Measurements from ENCODE around the gene UBP1. TPM values are rescaled to one million over a fixed set of nuclear protein-coding genes. Genes with fewer than 3 reads are reported as not detected.
A peak's percentile ranks its signal among the peaks of the same experiment; 100 is the strongest.

UBP1 gene
- total and polyA plus RNA-seq, 9 of the 15 experiments (the other 6 are each of a cell fraction or from before 2014, with no cell fraction given): 13.6 to 143 (median 79.6) TPM

DNA sequence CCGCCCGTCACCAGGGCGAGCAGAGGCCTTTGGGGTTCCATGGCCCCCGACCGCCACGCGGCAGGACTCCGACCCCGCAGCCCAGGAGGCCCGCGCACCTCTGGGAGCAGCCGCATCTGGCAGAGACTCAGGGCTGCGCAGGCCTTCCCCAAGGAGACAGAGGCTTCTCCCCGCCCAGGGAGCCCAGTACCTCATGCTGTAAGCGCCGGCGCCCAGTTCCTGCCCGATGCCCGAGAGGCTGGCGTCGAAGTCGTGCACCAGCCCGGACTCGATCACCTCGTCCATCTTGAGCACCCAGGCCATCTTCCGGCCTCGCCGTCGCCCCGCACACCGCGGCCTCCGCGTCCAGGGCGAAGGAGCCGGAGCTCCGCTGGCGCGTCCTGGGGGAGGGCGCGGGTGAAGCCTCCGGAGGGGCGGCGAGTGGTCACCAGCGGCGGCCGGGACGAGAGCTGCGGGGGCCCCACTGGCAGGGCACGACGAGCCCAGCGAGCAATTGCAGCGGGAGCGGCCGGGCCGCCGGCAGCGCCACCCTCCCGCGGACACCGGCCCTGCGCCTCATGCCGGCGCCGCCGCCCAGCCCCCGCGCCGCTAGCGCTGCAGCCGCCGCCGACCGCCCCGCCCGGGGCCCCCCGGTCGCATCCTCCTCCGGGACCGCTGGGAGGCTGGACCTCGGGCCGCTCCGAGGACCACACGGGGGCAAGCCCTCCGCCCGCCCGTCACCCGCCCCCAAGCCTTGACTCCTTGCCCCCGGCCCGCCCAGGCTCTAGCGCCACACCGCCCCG is 468 bp downstream of the UBP1 start (continued):
- TF ChIP-seq, protein P1, sequence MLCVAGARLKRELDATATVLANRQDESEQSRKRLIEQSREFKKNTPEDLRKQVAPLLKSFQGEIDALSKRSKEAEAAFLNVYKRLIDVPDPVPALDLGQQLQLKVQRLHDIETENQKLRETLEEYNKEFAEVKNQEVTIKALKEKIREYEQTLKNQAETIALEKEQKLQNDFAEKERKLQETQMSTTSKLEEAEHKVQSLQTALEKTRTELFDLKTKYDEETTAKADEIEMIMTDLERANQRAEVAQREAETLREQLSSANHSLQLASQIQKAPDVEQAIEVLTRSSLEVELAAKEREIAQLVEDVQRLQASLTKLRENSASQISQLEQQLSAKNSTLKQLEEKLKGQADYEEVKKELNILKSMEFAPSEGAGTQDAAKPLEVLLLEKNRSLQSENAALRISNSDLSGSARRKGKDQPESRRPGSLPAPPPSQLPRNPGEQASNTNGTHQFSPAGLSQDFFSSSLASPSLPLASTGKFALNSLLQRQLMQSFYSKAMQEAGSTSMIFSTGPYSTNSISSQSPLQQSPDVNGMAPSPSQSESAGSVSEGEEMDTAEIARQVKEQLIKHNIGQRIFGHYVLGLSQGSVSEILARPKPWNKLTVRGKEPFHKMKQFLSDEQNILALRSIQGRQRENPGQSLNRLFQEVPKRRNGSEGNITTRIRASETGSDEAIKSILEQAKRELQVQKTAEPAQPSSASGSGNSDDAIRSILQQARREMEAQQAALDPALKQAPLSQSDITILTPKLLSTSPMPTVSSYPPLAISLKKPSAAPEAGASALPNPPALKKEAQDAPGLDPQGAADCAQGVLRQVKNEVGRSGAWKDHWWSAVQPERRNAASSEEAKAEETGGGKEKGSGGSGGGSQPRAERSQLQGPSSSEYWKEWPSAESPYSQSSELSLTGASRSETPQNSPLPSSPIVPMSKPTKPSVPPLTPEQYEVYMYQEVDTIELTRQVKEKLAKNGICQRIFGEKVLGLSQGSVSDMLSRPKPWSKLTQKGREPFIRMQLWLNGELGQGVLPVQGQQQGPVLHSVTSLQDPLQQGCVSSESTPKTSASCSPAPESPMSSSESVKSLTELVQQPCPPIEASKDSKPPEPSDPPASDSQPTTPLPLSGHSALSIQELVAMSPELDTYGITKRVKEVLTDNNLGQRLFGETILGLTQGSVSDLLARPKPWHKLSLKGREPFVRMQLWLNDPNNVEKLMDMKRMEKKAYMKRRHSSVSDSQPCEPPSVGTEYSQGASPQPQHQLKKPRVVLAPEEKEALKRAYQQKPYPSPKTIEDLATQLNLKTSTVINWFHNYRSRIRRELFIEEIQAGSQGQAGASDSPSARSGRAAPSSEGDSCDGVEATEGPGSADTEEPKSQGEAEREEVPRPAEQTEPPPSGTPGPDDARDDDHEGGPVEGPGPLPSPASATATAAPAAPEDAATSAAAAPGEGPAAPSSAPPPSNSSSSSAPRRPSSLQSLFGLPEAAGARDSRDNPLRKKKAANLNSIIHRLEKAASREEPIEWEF (CRISPR knock-in tag; IDR thresholded peaks at IDR 0.05): no peak
- TF ChIP-seq ELF1 (tag; IDR thresholded peaks at IDR 0.05): no peak
- TF ChIP-seq PML (IDR thresholded peaks at IDR 0.05; ENCODE audit: low read length): 0 out of 2 replicates have a peak, but pooled peaks have one; percentile 35
- TF ChIP-seq, protein P2, sequence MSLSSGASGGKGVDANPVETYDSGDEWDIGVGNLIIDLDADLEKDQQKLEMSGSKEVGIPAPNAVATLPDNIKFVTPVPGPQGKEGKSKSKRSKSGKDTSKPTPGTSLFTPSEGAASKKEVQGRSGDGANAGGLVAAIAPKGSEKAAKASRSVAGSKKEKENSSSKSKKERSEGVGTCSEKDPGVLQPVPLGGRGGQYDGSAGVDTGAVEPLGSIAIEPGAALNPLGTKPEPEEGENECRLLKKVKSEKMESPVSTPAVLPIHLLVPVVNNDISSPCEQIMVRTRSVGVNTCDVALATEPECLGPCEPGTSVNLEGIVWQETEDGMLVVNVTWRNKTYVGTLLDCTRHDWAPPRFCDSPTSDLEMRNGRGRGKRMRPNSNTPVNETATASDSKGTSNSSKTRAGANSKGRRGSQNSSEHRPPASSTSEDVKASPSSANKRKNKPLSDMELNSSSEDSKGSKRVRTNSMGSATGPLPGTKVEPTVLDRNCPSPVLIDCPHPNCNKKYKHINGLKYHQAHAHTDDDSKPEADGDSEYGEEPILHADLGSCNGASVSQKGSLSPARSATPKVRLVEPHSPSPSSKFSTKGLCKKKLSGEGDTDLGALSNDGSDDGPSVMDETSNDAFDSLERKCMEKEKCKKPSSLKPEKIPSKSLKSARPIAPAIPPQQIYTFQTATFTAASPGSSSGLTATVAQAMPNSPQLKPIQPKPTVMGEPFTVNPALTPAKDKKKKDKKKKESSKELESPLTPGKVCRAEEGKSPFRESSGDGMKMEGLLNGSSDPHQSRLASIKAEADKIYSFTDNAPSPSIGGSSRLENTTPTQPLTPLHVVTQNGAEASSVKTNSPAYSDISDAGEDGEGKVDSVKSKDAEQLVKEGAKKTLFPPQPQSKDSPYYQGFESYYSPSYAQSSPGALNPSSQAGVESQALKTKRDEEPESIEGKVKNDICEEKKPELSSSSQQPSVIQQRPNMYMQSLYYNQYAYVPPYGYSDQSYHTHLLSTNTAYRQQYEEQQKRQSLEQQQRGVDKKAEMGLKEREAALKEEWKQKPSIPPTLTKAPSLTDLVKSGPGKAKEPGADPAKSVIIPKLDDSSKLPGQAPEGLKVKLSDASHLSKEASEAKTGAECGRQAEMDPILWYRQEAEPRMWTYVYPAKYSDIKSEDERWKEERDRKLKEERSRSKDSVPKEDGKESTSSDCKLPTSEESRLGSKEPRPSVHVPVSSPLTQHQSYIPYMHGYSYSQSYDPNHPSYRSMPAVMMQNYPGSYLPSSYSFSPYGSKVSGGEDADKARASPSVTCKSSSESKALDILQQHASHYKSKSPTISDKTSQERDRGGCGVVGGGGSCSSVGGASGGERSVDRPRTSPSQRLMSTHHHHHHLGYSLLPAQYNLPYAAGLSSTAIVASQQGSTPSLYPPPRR (CRISPR knock-in tag; IDR thresholded peaks at IDR 0.05; ENCODE audit: borderline replicate concordance): no peak
- TF ChIP-seq, protein P3, sequence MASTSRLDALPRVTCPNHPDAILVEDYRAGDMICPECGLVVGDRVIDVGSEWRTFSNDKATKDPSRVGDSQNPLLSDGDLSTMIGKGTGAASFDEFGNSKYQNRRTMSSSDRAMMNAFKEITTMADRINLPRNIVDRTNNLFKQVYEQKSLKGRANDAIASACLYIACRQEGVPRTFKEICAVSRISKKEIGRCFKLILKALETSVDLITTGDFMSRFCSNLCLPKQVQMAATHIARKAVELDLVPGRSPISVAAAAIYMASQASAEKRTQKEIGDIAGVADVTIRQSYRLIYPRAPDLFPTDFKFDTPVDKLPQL (IDR thresholded peaks at IDR 0.05; ENCODE audit: extremely low read depth, insufficient read length): no peak
- TF ChIP-seq, protein P4, sequence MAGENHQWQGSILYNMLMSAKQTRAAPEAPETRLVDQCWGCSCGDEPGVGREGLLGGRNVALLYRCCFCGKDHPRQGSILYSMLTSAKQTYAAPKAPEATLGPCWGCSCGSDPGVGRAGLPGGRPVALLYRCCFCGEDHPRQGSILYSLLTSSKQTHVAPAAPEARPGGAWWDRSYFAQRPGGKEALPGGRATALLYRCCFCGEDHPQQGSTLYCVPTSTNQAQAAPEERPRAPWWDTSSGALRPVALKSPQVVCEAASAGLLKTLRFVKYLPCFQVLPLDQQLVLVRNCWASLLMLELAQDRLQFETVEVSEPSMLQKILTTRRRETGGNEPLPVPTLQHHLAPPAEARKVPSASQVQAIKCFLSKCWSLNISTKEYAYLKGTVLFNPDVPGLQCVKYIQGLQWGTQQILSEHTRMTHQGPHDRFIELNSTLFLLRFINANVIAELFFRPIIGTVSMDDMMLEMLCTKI (IDR thresholded peaks at IDR 0.05; ENCODE audit: partially characterized antibody): no peak
- TF ChIP-seq ZNF212 (CRISPR knock-in tag; IDR thresholded peaks at IDR 0.05): 0 out of 2 replicates have a peak, but pooled peaks have one; percentile 59
- TF ChIP-seq DACH1 (IDR thresholded peaks at IDR 0.05; ENCODE audit: partially characterized antibody): no peak
- TF ChIP-seq PHF8 (IDR thresholded peaks at IDR 0.05; ENCODE audit: borderline replicate concordance, low read length): peak; percentile 77
- TF ChIP-seq KLF16 (IDR thresholded peaks at IDR 0.05): no peak
